Activated CD4-positive, alpha-beta T cell treated with anti-CD3 and anti-CD28 coated beads, Interleukin-2, Interleukin-4, amounts not matched to agents 100 ng/mL and 50 ng/mL, durations not matched to agents 16 hours and 8 hours (primary cell): ENCODE data around the gene NSMF.
"Not testable (repeated sequence)": the region's sequence is repeated elsewhere in the genome, so short reads cannot be mapped to it uniquely, and the experiment has no call there.

Source experiments
- DNase-seq: peaks from one replicate; pipeline ENCODE4 v3.0.0-alpha.2; 2020; ENCODE audit warnings: low spot score

The NSMF gene

DNA sequence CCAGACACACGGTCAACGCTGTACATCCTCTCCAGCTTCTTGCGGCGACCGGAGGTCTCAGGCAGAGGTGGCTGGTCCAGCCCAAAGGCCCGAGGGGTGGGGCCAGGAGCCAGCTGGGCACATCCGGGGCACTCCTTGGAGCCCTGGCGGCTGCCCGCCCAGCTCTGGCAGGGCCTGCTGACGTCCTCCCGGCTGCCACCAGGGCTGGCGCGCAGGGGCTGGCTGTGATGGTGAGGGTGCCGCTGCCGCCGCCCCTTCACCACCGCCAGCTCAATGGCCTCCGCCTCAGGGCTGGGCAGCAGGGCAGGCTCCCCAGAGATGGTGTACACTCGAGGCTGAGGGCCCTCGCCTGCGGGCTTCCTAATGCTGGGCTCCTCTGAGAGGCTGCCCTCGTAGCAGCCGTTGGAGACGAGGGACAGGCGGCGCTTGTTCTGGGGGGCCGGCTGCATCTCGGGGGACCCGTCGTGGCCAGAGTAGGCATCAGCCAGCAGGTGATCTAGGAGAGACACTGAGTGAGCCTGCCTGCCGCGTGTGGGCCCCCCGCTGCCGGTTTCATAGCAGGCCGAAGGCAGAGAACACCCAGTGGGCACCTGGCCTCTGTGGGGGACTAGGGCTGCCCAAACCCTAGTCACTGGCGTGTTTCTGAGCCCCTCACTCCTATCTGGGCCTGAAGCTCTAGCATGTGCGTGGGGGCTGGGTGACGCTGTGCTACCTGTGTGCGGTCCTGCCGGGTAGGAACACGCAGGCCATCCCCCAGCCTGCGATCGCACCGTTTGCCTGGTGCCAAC lies 1.5 kb downstream of the NSMF start:
- no peak for DNase-seq

DNA sequence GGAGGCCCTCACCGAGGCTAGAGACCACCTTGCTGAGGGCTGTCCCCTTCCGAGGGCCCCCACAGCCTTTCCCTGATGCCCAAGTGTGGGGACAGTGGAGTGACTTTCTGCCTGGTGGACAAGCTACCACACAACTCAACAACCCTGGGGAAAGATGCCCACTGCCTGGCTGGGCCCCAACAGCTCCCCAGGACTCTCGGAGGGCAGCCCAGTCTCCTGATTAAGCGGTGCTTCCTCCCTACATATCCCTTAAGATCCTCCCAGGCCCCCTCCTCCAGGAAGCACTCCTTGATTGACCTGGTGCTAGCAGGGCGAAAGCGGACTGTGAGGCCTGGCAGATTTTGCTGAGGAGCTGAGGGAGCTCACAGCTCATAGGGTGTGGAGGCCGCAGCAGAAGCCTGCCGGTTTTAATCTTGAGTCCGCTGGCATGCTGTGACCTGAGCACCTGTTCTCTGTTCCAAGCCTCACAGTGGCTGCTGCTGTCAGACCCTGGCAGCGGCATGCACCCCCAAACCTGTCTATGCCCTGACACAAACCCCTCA lies 2.2 kb downstream of the NSMF start:
- DNase-seq: no peak

- DNase-seq: no peak
These were observed 2.9 kb downstream of the NSMF start for GRCh38 chr9:137456061-137456863.

GRCh38 chr9:137455359-137455991 lies 3.7 kb downstream of the NSMF start:
- no peak for DNase-seq

GRCh38 chr9:137454597-137455358 lies 4.4 kb downstream of the NSMF start:
- DNase-seq: no peak

DNA sequence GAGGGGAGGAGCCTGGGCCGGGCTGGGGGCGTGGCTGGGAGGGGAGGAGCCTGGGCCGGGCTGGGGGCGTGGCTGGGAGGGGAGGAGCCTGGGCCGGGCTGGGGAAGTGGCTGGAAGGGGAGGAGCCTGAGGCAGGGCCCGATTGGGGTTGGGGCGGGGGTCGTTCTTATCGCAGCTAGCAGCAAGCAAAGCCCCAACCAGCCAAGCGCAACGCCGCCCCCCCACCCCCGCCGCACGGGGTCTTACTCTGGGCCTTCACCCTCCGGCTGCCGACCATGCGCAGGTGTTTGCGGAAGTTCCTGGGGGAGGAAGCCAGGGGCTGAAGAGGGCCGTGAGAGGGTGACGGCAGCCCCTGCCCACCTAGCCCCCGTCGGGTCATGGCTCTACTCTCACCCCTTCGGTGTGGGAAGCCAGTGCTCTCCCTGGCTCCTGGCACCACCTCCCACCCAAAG lies 5.0 kb downstream of the NSMF start:
- DNase-seq: peak; percentile 29

DNA sequence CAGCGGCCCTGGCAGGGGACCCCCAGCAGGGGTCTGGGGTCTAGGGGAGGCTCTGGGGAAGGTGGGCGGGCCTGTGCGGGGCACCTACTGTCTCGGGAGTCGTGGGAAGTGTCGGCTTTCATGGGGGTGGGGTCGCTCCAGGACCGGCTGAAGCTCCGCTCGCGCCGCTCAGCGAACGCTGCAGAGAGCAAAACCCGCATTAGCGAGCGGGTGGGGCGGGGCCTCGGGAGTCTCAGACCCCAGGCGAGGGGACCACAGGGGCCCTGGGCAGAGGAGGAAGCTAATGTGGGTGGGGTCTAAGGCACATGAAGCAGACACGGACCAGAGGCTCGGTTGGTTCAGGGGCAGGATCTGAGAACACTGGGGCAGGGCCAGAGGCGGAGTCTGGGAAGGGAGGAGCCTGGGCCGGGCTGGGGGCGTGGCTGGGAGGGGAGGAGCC lies 5.5 kb downstream of the NSMF start:
- peak; percentile 70 for DNase-seq

DNA sequence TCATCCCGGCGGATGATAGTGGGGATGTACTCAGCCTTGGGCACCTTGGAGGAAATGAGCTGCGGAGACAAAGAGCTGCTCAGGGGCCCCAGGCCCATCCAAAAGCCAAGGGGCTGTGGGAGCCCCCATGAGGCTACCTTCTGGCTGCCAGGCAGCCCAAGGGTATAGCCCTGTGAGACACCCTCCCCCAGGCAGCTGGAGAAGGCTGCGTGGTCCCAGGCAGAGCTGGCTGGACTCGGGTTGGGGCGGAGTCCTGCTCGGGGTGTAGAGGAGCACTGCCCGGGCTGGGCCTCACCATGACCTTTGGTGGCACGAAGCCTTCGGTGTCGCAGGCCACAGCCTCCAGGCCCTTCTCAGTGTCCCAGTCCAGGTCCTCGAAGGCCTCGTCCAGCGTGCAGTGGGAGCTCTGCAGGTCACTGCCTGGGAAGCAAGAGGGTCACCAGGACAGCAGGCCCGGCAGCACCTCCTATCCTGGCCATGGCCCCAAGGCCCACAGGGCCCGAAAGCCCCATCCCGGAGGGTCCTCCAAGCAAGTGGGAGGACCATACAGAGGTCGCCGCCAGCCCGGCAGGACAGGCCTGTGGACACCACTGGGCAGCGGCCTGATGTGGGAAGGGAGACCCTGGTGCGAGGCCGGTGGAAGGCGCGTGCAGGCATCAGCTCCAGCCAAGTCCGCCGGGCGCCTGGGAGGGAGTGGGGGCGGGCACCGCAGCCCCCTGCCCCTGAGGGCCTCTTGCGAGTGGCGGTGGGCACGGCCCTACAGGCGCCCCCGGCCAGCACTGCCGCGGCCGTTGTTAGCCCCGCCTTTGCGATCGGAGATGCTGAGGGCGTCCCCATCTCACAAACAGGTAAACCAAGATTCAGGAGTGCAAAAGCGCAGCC lies 6.1 kb downstream of the NSMF start:
- DNase-seq: no peak

DNA sequence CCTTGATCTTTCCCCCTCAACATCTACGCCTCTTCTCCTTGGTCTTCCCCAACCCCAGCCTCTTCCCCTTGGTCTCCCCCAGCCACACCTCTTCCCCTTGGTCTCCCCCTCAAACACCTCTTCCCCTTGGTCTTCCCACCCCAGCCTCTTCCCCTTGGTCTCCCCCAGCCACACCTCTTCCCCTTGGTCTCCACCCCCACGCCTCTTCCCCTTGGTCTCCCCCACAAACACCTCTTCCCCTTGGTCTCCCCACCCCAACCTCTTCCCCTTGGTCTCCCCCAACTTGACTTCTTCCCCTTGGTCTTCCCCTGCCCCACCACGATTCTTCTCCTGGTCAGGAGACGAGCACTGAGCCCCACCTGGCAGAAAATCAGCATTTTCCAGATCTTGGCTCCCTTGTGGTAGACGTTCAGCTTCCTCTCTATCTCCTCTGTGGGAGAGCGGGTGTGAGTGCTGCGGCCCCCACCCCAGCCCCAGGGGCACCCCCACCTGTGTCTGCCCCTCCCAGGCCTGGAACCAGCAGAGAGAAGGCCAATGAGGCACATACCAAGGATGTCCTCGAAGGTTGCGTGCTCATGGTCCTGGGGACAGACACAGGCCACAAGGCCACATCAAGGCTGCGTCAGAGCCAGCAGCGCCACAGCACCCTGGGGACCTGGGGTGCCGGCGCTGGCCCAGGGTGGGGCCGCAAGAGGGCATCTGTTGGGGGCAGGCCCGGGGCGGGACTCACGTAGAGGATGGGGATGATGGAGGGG lies 7.0 kb downstream of the NSMF start:
- DNase-seq: no peak

GRCh38 chr9:137451264-137452005 lies 7.7 kb downstream of the NSMF start:
- not testable (repeated sequence) for DNase-seq

GRCh38 chr9:137450539-137451222 lies 8.5 kb downstream of the NSMF start:
- not testable (repeated sequence) for DNase-seq

- DNase-seq: no peak
These were observed 9.1 kb downstream of the NSMF start for GRCh38 chr9:137449931-137450538.

DNA sequence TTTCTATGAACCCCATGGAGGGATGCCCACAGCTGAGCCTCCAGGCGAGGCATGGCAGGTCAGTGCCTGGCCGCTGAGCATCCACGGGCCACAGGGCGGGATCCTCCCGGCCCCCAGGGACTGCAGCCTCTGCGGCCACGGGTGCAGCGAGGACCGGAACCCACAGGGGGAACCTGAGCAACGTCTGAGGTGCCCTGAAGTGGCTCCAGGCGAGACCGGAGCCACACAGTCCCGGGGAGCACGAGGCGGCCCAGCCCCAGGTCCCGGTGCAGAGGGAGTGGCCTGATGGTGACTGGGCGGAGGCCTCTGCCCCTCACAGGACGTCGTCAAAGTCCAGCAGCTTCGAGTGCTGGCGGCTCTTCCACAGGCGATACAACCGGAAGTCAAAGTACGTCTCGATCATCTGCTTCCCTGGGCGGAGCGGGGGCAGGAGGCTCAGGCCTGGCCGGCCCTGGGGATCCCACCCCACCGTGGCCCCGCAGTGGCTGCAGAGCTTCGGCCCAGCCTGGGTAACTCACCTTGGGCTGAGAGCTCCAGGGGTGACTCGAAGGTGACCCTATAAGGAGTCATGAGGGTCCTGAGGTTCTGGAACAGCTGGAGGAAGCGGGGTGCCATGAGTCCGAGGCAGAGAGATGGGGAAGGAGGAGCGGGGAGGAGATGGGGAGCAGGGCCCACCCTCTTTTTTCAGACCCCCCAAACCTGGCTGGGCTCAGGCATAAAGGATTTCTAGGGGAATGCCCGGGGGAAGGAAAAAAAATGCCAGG lies 9.9 kb downstream of the NSMF start:
- DNase-seq: no peak

DNA sequence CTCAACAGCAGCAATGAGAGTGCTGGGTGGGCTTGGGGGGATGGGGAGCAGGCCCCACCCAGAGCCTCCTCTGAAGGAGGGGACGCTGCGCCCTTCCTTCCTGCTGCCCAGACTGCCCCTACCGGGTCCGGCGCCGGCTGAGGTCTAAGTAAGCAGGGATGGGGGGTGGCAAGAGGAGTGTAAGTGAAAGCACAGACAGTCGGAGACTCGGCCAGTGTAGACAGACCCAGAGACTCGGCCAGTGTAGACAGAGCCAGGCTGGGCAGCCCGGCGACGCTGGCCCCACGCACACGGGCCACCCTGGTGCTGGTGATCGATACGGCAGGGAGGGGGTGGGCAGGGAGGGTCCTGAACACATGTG lies 10.6 kb downstream of the NSMF start:
- no peak for DNase-seq

GRCh38 chr9:137447722-137448601 lies 11.2 kb downstream of the NSMF start:
- no peak for DNase-seq

- DNase-seq: no peak
These were observed 12.2 kb downstream of the NSMF start for GRCh38 chr9:137446851-137447471.
